ENCODE measurements around the gene KLK6. TPM values are rescaled to one million over a fixed set of nuclear protein-coding genes. Genes with fewer than 3 reads are reported as not detected.
"Not testable (repeated sequence)": the region's sequence is repeated elsewhere in the genome, so short reads cannot be mapped to it uniquely, and the experiment has no call there.

KLK6 gene
- total and polyA plus RNA-seq, 2 experiments from 2014 or later = 2.0 to 5.4 TPM

DNA sequence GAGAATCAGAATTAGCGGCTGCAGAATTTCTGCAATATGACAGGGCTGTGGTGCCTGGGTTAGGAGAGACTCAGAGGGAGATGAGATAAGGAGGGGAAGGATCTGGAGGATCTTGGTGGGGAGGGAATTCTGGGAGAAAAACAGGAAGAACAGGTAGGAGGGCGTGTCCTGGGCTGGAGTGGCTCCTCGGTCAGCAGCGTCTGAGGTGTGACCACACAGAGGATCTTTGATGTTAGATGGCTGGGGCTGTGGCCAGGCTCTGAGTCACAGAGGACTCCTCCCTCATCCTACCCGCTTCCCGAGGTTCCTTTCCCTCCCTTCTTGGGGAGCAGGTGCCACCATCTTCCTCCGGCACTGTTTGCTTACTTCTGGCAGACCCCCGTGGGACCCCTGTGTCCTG lies 6.4 kb upstream of the KLK6 start:
- H3K36me3 ChIP-seq (replicated peaks; ENCODE audit: insufficient read depth, low read depth) = no peaks in the 10 kb centered on the region
- H3K4me3 ChIP-seq = no peak overlapping the region
- no peaks in the 10 kb centered on the region for H3K9me2 ChIP-seq (replicated peaks; ENCODE audit: insufficient read depth)
- peak; percentile 80 for DNase-seq (ENCODE audit: low spot score)
- no peaks in the 10 kb centered on the region for H3K9me3 ChIP-seq (ENCODE audit: low read depth)
- TF ChIP-seq EZH2 (IDR thresholded peaks at IDR 0.05; ENCODE audit: borderline replicate concordance) = no peak
- TF ChIP-seq, protein P1, sequence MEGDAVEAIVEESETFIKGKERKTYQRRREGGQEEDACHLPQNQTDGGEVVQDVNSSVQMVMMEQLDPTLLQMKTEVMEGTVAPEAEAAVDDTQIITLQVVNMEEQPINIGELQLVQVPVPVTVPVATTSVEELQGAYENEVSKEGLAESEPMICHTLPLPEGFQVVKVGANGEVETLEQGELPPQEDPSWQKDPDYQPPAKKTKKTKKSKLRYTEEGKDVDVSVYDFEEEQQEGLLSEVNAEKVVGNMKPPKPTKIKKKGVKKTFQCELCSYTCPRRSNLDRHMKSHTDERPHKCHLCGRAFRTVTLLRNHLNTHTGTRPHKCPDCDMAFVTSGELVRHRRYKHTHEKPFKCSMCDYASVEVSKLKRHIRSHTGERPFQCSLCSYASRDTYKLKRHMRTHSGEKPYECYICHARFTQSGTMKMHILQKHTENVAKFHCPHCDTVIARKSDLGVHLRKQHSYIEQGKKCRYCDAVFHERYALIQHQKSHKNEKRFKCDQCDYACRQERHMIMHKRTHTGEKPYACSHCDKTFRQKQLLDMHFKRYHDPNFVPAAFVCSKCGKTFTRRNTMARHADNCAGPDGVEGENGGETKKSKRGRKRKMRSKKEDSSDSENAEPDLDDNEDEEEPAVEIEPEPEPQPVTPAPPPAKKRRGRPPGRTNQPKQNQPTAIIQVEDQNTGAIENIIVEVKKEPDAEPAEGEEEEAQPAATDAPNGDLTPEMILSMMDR (IDR thresholded peaks at IDR 0.05; ENCODE audit: poor library complexity) = no peak
- TF ChIP-seq EZH2phosphoT487 (IDR thresholded peaks at IDR 0.05; ENCODE audit: low read depth, severe bottlenecking, unreplicated experiment) = no peak
- H3K27ac ChIP-seq = no peak overlapping the region
- no peak overlapping the region for H3K4me2 ChIP-seq
- no peaks in the 10 kb centered on the region for H4K20me1 ChIP-seq (ENCODE audit: insufficient read depth, poor library complexity, severe bottlenecking)
- H3K79me2 ChIP-seq = no peaks in the 10 kb centered on the region
- no peak overlapping the region for H2AFZ ChIP-seq
- H3K27me3 ChIP-seq = peaks cover 2% of the 10 kb centered on the region
- WGBS (ENCODE audit: low lambda C conversion rate, missing lambda C conversion rate) = 11% methylated on average over 8 of the region's 8 CpGs
- H3K4me1 ChIP-seq (ENCODE audit: insufficient read depth) = no peaks in the 10 kb centered on the region

DNA sequence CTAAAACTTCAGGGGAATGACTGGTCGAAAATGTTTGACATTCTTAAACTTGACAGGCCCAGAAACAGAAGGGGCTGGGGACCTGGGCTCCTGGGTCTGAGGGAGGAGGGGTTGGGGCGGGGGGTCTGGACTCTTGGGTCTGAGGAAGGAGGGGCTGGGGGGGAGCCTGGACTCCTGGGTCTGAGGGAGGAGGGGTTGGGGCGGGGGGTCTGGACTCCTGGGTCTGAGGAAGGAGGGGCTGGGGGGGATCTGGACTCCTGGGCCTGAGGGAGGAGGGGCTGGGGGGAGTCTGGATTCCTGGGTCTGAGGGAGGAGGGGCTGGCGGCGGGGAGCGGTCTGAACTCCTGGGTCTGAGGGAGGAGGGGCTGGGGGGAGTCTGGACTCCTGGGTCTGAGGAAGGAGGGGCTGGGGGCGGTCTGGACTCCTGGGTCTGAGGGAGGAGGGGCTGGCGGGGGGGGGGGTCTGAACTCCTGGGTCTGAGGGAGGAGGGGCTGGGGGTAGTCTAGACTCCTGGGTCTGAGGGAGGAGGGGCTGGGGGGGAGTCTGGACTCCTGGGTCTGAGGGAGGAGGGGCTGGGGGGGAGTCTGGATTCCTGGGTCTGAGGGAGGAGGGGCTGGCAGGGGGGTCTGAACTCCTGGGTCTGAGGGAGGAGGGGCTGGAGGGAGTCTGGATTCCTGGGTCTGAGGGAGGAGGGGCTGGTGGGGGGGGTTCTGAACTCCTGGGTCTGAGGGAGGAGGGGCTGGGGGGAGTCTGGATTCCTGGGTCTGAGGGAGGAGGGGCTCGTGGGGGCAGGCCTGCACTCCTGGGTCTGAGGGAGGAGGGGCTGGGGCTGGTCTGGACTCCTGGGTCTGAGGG lies 5.5 kb upstream of the KLK6 start:
- Histone ChIP-seq H3K79me2 (no peaks in the 10 kb centered on the region), H2AFZ (no peak overlapping the region), H3K9me3 (ENCODE audit: low read depth) (no peaks in the 10 kb centered on the region), H3K36me3 (replicated peaks; ENCODE audit: insufficient read depth, low read depth) (no peaks in the 10 kb centered on the region), H3K4me3 (no peak overlapping the region), H3K4me1 (ENCODE audit: insufficient read depth) (no peaks in the 10 kb centered on the region), H3K27ac (no peak overlapping the region), H4K20me1 (ENCODE audit: insufficient read depth, poor library complexity, severe bottlenecking) (no peaks in the 10 kb centered on the region), H3K9me2 (replicated peaks; ENCODE audit: insufficient read depth) (no peaks in the 10 kb centered on the region), H3K27me3 (no peaks in the 10 kb centered on the region), H3K4me2 (no peak overlapping the region)
- TF ChIP-seq EZH2 (IDR thresholded peaks at IDR 0.05; ENCODE audit: borderline replicate concordance) = no peak
- 19% methylated on average over 1 of the region's 9 CpGs for WGBS (ENCODE audit: low lambda C conversion rate, missing lambda C conversion rate)
- DNase-seq (ENCODE audit: low spot score) = no peak

DNA sequence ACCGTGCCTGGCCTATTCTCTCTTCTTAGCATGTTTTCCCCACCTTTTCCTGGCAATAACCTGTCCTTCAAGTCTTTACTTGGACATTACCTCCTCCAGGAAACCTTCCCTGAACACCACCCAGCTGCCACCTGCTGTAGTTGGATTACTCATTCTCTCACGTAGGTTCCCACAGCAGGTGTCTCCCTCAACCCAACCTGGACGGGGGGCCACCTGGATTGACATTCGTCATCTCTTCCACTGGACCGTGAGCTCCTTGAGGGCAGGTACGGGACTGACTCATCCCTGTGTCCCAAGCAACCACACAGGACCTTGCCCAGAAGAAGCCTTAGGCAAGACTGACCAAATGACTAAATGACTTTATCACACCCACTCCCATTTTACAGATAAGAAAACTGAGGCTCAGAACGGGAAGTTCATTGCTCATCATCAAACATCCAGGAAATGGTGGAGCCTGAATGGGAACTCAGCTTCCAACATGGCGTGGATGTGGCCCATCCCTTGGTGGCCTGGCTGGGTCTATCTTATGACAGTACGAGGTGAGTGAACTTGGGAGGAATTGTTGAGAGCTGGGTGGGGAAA lies 3.5 kb upstream of the KLK6 start:
- no peaks in the 10 kb centered on the region for H3K4me1 ChIP-seq (ENCODE audit: insufficient read depth)
- no peaks in the 10 kb centered on the region for H4K20me1 ChIP-seq (ENCODE audit: insufficient read depth, poor library complexity, severe bottlenecking)
- H3K36me3 ChIP-seq (replicated peaks; ENCODE audit: insufficient read depth, low read depth) = no peaks in the 10 kb centered on the region
- H2AFZ ChIP-seq = no peak overlapping the region
- no peak overlapping the region for H3K4me3 ChIP-seq
- DNase-seq (ENCODE audit: low spot score) = no peak
- no peak for TF ChIP-seq EZH2phosphoT487 (IDR thresholded peaks at IDR 0.05; ENCODE audit: low read depth, severe bottlenecking, unreplicated experiment)
- TF ChIP-seq, protein P1 (IDR thresholded peaks at IDR 0.05; ENCODE audit: poor library complexity) = no peak
- TF ChIP-seq EZH2 (IDR thresholded peaks at IDR 0.05; ENCODE audit: borderline replicate concordance) = no peak
- H3K79me2 ChIP-seq = no peaks in the 10 kb centered on the region
- no peaks in the 10 kb centered on the region for H3K9me3 ChIP-seq (ENCODE audit: low read depth)
- no peak overlapping the region for H3K27ac ChIP-seq
- 77% methylated on average over 9 of the region's 9 CpGs for WGBS (ENCODE audit: low lambda C conversion rate, missing lambda C conversion rate)
- no peaks in the 10 kb centered on the region for H3K27me3 ChIP-seq
- no peak overlapping the region for H3K4me2 ChIP-seq
- no peaks in the 10 kb centered on the region for H3K9me2 ChIP-seq (replicated peaks; ENCODE audit: insufficient read depth)

DNA sequence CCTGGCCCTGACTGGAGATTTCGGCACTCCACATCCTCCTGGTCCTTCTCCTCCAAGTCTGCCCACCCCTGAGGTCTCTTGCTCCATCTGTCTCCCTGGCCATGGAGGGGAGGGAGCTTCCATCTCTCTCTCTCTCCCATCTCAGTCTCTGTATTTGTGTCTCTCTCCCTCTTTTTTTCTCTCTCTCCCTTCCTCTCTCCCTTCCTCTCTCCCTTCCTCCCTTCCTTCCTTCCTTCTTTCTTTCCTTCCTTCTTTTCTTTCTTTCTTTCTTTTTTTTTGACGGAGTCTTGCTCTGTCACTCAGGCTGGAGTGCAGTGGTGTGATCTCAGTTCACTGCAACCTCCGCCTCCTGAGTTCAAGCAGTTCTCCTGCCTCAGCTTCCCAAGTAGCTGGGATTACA lies 419 bp upstream of the KLK6 start:
- H3K9me2 ChIP-seq (replicated peaks; ENCODE audit: insufficient read depth); H3K4me3 ChIP-seq; H3K4me1 ChIP-seq (ENCODE audit: insufficient read depth); H3K27me3 ChIP-seq; H4K20me1 ChIP-seq (ENCODE audit: insufficient read depth, poor library complexity, severe bottlenecking); H3K36me3 ChIP-seq (replicated peaks; ENCODE audit: insufficient read depth, low read depth); H3K27ac ChIP-seq; H3K4me2 ChIP-seq; H2AFZ ChIP-seq; H3K79me2 ChIP-seq; DNase-seq (ENCODE audit: low spot score); H3K9me3 ChIP-seq (ENCODE audit: low read depth): not testable (repeated sequence)
- WGBS (ENCODE audit: low lambda C conversion rate, missing lambda C conversion rate) = 84% methylated on average over 3 of the region's 3 CpGs

Measured in hepatocyte (in vitro differentiated cells).